GM18873 (cell line): Measurements from ENCODE around the gene TANC1.

Source experiments
- ATAC-seq: cut with Tn5 transposase; IDR thresholded peaks from one replicate; pipeline ENCODE4 v1.9.1; 2021; ENCODE audit warnings: mild to moderate bottlenecking, moderate library complexity, moderate number of reproducible peaks; ENCODE audit not compliant: unreplicated experiment, low FRiP score

TANC1 gene

DNA sequence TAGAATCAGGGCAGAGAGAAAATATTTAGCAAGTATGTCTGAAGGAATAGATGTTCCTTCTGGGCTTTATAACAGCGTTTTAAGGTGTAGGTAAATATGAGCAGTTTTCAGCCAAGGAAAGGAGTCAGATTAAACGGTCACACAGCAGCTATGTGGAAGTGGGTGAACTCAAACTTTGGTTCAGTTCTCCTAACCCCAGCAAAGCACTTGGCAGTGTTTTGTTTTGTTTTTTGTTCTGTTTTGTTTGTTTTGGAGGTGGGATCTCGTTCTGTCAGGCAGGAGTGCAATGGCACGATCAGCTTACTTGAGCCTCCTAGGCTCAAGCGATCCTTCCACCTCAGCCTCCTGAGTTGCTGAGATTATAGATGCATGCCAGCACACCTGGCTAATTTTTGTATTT lies 24.6 kb downstream of the TANC1 start:
- ATAC-seq, result no peak

GRCh38 chr2:158993721-158994587 lies 25.5 kb downstream of the TANC1 start:
- ATAC-seq, result no peak

GRCh38 chr2:158994920-158995676 lies 26.7 kb downstream of the TANC1 start:
- peak; percentile 63 for ATAC-seq

- ATAC-seq, result no peak
Measured at GRCh38 chr2:158995677-158996049, 27.2 kb downstream of the TANC1 start.

GRCh38 chr2:158996378-158996993 lies 28.0 kb downstream of the TANC1 start:
- no peak for ATAC-seq

DNA sequence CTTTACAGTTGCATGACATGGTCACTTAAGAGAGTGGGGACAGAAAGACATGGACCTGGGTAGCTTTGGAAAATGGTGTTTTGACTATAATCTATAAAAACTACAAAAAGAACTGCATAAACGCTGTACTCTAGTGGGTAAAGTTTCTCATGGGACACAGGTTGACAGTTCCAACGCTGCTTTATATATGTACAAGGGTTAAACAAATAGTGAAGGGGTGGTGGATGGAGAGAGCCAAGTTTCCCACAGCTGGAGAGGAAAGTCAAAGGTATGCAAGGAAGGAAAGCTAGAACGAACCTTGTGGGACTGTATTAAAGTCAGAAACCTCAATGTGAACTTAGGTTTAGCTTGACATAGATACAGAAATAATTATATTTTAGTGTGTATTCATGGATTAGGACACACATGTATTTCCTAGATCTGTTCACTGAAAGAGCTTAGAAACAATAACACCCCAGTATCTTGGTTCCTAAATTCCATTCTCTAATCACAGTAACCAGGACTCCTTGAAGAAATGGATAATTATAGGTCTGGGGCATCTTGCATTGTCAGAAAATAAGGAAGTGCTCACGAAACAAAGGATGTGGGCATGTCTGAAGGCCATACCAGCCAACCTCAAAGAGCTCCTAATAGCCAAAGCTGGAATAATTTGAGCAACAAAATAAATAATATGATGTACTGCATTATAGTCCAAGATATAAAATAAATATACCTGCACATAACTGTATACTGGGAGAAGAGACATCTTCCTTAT lies 28.8 kb downstream of the TANC1 start:
- ATAC-seq, result no peak

DNA sequence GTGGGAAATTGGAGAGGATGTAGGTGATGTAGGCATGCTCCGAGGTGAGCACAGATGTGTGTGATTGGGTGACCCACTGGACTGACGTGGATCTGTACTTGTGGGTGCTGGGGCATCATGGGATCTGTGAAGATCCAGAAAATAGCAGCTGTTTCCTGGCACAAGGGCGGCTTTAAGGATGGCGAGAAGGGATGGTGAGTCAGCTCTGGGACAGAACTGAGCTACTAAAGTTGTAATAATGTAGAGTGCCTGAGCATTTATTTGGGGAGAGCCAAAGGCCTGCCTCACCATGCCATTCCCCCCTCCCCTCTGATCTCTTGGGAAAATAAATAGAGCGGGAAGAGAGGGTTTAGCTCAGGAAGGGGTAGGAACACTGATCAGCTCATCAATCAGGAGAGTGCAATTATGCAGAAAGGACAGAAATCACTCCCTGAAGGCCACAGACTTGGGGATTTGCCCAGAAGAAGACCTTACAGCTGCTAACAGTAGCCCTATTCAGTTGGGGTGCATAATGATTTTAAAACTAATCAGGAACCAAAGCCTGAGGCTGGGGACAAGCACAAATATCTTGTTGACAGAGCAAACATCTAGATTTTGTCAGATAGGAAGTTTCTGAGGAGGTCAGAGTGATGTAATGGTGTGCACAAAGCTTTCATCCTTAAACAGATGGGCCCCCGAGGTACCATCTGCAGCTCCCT lies 30.3 kb downstream of the TANC1 start:
- no peak for ATAC-seq

- ATAC-seq, result no peak
Measured at GRCh38 chr2:158999458-158999857, 31.0 kb downstream of the TANC1 start.

GRCh38 chr2:159000072-159000471 lies 31.6 kb downstream of the TANC1 start:
- ATAC-seq, result no peak

DNA sequence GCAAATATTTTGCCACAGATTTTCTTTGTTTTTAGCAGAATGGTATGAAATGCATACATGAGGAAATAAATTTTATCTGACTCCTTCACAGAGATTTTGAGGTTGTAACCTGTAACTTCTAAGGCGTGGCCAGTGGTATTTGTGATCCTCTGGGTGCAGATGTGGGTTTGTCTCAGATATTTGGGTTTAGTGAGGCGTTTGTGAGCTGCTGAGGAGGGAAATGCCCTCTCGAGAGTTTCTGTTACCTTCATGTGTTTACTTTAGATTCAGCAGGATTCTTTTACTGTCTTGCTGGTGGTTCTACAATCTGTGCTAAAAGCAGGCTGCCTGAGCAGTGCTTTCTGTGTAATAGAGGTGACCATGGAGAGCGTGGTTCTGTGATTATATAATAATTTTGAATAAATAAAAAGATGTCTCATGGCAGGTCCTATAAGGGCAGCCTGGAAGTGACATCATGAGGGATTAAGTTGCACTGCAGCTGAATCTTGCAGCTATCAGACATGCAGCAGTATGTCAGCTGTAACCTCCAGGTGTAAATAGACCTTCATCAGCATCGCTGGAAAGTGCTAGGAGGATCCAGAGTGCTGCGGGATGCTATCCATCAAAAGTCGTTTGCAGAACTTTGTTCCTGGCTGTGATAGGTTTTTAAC lies 34.1 kb downstream of the TANC1 start:
- ATAC-seq, result no peak

- no peak for ATAC-seq
Measured at GRCh38 chr2:159003555-159003954, 35.1 kb downstream of the TANC1 start.

- no peak for ATAC-seq
Measured at GRCh38 chr2:159004849-159005248, 36.4 kb downstream of the TANC1 start.

- ATAC-seq, result no peak
Measured at GRCh38 chr2:159009940-159010339, 41.5 kb downstream of the TANC1 start.

GRCh38 chr2:159010340-159010739 lies 41.9 kb downstream of the TANC1 start:
- no peak for ATAC-seq

DNA sequence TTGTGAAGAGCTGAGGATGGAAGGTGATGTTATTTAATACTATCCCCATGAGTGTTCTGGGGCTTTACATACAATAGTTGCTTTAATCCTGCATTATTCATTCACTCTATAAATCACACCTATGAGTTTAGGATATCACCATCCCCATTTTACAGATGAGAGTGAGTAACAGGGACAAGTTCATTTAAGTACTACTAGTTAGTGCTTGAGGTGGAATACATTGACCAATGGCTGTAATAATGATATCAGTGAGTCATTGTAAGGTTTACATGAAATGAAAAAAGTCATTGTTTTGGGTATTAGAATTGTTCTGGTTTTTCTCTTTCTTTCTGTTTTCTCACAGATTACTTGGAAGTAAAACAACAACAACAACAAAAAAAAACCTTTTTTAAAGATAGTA lies 42.5 kb downstream of the TANC1 start:
- no peak for ATAC-seq

- ATAC-seq, result no peak
Measured at GRCh38 chr2:159012142-159012541, 43.7 kb downstream of the TANC1 start.

- ATAC-seq, result no peak
Measured at GRCh38 chr2:159013103-159013502, 44.7 kb downstream of the TANC1 start.

- no peak for ATAC-seq
Measured at GRCh38 chr2:159015174-159015573, 46.7 kb downstream of the TANC1 start.

DNA sequence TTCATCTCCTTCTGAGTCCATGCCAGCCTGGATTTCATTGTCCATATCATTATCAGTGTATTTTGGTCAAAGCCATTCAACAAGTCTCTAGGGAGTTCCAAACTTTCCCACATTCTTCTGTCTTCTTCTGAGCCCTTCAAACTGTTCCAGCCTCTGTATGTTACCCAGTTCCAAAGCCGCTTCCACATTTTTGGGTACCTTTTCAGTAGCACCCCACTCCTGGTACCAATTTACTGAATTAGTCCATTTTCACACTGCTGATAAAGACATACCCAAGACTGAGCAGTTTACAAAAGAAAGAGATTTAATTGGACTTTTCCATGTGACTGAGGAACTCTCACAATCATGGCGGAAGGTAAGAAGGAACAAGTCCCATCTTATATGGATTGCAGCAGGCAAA lies 47.4 kb downstream of the TANC1 start:
- ATAC-seq, result no peak

DNA sequence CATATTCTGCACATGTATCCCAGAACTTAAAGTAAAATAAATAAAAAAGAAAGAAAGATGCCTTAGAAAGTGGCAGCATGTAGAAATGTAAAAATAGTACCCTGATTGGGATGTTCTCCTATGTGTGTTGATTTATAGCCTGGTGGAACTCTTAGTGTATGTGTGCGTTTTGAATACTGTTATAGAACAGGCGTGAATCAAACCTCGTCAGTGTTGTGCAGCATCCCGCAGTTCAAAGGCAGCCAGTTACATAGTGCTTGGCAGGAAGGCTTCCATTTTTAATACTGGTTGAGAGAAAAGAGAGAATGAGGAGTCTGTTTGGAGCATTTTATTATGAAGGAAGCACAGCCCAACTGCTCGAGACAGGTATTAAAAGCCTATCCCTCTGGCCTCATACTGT lies 49.4 kb downstream of the TANC1 start:
- ATAC-seq, result no peak
